HL-60/S4 treated with retinoic acid at 250 ng/mL for 4 days and 3 days (cell line): ENCODE measurements around the gene KRT81.
"Not testable (repeated sequence)": the region's sequence is repeated elsewhere in the genome, so short reads cannot be mapped to it uniquely, and the experiment has no call there.

ENCODE experiments used
- in situ Hi-C: fragments of 300-500 bp; cut with MboI; formaldehyde crosslinking; loops from 2 replicates; pipeline ENCODE4 v1.7.0; 2022; ENCODE audit warnings: low sequenced_read_pairs

The KRT81 gene

DNA sequence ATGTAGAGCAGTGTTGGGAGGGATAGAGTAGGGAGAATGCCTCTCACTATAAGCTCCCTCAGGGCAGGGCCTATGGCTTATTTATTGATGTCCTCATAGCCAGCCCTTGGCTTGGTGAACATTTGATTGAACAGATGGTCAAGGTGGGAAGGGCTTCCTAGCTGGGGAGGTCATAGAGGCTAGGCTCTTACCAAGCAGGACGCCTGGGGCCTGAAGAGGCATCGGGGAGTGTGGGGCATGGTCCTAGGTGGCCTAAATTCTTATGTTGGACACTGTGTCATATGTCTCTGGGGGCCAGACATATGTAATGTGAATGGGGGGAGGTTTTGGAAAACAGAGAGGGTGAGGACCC, 34.8 kb downstream of the KRT81 start:
- in situ Hi-C loops, result no loop called here

DNA sequence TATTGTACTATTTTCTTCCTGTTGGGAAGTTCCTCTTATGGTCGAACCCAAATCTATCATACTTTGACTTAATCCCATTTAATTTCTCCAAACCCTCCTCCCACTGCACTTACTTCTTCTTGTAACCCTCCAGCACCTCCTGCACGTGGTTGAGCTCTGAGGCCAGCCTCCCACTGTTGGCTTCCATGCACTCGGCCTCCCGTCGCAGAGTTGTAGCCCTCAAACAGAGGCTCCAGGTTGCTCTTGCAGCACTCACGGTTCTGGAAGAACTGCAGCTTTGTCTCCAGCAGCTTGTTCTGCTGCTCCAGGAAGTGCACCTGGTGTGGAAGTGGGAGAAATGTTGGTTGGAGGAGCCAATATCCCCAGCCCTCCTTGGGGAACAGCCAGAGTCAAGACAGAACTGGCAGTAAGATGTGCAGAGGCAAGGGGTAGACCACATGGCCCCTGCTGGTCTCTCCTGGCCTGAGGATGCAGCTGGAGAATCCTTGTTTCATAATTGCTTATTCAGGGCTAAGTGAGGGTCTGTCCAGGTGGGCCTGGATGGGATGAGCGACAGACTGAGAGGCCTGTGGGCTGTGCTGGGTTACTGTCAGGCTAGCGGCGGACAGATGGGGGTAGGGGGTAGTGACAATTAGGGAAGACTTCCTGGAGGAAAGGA, 35.3 kb downstream of the KRT81 start:
- in situ Hi-C loops, result no loop called here

DNA sequence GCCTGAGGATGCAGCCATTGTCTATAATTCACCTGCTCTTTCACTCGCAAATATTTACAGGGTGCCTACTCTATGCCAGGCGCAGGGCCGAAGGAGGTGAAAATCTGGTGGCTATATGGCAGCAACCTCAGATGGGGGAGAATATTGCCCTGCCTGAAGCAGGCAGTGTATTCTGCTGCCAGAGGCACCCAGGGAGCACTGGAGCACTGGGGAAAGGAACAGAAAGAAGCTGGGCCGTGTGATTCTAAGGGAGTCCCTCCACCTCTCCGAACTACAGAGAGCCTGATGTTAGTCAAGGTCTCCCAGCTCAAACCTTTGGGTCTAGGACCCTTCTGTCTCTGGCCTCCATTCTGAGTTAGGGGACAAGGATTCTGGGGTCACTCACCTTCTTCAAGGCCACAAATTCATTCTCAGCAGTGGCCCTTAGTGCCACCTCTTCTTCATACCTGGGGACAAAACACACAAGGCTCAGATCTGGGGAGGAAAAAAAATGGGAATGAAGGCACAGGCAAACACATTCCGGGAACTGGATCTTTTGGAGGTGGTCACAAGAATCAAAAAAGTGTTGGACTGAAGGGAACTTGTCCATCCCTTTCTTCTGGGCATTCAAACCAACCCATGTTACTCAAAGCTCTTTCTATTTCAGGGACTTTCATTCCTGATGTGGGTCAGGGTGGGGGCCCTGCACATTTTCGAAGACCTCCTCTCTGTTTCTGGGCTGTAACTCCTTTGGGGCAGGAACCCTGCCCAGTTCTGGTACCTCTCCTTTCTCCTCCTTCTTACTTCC, 36.2 kb downstream of the KRT81 start:
- in situ Hi-C loops, result no loop called here

DNA sequence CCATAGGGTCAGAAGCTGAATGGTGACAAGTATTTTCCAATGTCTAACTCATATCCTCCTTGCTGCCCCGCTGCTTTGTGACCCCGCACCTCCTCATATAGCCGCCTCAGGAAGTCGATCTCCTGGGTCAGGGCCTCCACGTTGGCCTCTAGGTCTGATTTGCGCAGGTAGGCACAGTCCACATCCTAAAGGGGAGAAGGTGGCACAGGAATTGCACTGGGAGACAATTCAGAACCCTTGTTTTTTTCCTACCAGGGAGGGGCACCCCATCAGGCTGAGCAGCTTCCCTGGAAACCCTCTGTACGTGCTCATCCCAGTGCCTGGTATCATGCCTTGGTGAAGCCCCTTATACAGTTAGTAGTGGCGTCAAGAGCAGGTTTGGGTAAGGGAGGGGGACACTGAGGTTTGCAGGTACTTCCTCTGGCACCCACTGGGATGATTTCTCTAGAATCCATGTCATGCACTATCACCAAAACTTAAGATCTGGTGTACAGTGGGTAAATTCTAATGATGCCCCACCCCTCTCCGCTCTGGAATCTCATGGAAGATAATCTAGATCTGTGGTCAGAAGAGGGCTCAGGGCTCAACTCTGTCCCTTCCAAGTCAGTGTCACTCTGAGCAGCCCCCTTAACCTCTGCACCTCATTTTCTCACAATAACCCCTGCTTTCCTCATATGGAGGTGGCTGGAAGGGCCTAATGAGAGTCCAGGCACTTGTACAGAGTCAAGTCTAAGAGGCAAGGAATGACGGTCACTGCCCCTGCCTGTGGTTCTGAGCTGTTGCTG, 37.0 kb downstream of the KRT81 start:
- in situ Hi-C loops, result no loop called here

DNA sequence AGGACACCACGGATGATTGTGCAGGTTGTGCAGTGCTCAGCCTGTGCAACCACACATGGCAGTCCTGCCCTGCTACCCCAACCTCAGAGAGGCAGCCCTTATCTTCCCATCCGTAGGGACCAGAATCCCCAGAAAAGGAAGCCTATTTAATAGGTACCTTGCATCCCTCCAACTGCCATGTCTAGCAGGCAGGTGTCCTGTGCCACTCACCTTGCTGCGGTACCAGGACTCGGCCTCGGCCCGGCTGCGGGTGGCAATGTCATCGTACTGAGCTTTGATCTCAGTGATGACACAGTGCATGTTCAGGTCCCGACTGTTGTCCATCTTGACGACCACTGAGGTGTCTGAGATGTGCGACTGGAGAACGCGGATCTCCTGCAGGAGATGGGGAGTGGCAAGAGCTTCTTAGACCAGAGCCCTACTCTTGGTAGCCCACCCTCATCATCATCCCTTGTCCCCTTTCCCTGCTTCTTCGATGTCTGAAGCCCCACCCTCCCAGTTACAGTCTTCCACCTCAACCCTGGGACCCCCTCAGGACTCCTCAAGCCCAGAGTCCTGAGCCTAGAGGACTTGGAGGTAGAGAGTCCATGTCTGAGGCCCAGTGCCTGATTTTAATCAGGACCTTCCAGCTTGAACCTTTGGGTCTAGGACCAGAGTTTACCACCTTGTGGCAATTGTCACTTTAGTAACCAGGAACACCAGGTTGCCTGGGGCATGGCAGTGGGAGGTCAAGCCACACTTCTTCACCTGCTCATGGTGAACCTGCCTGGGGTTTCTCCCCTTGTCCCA, 37.7 kb downstream of the KRT81 start:
- in situ Hi-C loops, result no loop called here

DNA sequence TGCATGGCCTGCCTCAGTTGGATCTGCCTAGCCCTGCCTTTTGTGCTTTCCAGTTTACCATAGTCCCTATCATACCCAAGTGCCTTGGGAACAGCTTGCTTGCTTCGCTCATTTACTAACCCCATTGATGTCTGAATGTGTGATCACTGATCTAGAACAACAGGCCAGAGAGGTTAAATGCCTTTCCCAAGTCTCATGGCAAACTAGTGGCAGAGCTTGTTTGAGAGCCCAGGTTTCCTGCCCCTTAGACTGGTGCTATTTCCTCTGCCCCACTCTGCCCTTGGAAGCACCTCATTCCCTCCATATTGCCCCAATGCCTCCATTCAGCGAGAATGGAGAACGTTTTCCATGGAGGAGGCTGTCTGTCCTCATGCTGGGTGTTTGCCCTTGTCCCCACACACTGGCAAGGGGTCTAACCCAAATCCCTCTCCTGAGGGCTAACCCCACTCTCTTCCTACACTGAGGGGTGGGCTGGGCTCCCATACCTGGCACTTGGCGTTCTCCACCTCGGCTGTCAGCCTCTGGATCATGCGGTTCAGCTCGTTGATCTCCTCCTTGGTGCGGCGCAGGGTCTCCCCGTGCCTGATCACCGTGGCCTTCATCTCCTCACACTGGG, 38.5 kb downstream of the KRT81 start:
- in situ Hi-C loops, result no loop called here

DNA sequence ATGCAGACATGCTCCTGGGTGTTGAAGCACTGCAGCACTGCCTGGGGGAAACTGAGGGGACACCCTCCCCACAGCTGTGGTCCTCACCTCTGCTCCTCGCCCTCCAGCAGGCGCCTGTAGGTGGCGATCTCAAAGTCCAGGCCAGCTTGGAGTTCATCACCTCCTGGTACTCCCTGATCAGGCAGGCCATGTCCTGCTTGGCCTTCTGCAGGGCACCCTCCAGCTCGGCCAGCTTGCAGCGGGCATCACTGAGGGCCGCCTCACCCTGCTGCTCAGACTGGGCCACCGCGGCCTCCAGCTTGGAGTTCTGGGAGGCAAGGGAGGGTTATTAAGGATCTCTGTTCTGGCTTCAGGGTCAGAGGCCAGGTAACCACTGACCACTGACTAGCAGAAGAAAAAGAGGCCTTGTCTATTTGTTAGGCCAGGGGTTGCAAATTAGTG, 39.1 kb downstream of the KRT81 start:
- in situ Hi-C loops, result not testable (repeated sequence)

DNA sequence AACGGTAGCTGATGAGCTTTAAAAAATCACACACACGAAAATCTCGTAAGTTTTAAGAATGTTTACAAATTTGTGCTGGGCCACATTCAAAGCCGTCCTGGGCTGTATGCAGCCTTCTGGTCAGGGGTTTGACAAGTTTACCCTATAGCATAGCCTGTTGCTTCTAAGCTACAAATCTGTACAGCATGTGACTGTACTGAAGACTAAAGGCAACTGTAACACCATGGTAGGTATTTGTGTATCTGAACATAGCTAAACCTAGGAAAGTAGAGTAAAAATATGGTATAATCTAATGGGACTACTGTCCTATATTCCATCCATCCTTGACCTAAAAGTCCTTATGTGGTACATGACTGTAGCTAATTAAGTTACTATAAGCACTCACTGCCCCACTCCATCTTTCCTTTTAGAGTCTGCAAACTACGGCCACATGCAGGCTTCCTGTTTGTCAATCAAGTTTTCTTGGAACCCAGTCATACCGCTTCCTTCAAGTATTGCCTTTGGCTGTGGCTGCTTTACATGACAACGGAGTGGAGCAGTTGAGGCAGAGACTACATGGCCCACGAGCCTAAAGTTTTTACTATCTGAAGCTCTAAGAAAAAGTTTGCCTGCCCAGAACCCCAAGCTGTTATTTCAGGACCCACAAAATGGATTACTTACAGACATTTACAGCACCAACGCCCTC, 39.8 kb downstream of the KRT81 start:
- in situ Hi-C loops, result no loop called here

DNA sequence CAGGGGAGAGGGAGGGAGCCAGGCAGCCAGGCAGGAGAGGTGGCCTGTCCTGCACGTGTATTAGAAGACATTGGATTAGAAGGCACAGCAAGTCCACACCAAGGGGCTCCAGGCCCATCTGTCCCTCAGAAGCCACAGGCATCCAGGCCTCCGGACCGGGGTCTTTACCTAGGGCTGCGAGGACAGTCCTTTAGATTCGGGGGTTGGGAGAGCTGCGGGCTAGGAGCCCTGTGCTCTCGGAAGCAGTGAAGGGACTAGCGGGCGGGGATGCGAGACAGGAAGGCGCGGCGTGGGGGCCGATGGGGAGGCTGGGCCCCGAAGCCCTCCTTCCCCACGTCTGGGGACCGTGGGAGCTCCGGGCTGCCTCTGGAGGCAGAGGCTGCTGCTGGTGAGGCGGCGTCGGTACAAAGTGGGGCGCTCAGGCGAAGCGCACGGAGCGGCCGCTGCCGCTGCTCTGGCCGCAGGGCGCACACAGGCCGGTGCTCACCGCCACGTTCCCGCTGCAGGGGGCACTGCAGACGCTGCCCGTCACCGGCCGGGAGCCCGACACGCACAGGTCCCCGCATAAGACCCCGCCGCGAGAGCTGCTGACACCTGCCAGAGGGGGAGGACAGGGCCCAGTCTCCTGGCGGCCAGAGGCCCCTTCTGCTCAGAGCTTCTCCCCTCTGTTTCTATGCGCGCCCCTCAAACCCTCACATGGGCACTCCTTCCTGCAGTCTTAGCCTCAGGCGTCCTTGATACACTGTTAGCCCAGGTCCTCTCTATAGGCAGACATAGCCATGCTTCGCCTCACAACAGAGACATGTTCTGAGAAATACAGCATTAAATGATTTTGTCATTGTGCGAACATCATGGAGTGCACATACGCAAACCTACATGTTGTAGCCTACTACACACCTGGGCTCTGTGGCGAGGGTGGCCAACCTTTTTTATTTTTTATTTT, 41.0 kb downstream of the KRT81 start:
- in situ Hi-C loops, result no loop called here

DNA sequence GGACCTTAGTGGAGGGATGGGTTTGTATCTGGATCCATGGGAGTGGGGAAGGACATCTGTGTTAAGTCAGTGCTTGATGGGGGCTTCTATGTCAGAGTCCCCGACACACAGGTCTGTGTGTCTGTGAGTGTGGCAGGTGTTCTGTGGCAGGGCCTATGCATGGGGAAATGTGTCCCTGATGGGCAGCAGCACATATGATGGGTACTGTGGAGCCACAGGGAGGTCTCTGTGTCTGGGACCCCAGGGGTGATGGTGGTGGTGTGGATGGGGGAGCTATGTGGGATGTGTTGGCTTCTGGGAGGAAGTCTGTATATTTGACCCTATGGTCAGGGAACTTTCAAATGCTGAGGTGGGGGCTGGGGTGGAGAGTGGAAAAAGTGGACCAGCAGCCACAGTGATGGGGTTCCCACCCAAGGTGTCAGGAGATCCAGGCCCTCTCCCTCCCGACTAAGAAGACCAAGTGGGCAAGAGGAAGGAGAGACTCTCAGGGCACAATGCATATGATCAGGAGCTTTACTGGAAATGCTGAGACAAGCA, 41.8 kb downstream of the KRT81 start:
- in situ Hi-C loops, result no loop called here

DNA sequence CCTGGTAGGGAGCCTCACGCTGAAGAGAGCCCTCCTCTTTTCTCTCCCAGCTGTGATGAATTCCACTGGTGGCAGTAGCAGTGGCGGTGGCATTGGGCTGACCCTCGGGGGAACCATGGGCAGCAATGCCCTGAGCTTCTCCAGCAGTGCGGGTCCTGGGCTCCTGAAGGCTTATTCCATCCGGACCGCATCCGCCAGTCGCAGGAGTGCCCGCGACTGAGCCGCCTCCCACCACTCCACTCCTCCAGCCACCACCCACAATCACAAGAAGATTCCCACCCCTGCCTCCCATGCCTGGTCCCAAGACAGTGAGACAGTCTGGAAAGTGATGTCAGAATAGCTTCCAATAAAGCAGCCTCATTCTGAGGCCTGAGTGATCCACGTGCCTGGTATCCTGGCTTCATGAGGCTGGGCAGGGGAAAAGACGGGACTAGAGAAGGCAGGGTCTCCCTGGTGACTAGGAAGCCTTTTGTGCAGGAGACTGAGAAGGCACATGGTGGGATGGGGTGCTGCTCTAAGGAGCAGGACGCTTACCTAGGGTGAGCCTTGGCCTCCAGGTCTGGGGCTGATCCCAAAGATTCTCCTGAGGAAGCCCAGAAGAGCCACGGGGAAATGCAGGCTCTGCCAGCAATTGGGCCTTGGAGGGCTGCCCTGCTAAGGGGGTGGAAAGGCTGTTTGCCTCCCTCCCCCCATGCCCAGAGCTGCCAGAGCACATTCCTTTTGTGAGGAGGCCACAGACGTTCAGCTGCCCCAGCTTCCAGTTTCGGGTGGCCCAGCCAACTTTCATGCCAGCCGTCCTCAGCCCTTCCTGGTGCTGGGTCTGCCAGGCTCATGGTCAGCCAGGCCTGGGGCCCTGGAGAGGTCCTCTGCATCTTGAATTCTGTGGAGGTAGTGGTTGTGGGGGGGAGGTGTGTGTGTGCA, 42.5 kb downstream of the KRT81 start:
- in situ Hi-C loops, result no loop called here

DNA sequence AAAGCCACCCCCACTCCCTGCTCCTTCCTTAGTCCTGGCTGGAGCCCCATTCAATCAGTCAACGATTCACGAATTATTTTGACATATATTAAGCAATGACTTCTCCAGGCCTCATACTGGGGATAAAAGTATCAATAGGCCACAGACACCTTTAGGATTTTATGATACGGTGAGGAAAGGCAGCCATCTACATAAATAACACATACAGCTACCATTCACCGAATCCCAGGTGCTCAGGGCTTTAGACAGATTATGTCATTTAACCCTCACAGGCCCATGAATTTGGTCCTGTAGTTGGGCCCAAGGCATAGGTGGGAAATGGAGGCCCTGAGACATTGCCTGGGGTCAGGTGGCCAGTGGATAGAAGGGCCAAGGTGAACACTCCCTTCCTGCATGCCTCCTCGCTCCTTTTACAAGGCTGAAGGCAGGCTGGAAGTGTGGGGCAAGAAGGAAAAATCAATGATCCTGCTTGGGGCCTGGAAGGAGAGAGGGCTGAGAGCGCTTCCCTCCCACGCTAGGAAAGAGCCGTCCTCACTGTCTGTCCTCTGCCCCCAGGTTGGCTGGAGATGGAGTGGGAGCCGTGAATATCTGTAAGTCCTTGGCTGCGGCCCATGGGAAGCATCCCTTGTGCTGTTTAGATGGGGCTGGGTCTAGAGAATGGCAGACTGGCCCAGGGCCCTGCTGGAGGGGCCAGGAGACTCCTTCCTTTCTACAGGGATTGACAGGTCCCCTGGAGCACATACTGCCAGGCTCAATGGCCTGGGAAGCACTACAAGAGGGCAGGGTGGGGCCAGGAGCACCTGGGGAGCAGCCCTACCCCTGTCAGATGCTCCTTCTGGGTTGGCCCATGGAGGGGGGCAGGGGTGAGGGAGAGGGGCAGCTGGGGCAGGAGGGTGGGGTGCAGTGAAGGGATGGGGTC, 43.5 kb downstream of the KRT81 start:
- in situ Hi-C loops, result no loop called here

DNA sequence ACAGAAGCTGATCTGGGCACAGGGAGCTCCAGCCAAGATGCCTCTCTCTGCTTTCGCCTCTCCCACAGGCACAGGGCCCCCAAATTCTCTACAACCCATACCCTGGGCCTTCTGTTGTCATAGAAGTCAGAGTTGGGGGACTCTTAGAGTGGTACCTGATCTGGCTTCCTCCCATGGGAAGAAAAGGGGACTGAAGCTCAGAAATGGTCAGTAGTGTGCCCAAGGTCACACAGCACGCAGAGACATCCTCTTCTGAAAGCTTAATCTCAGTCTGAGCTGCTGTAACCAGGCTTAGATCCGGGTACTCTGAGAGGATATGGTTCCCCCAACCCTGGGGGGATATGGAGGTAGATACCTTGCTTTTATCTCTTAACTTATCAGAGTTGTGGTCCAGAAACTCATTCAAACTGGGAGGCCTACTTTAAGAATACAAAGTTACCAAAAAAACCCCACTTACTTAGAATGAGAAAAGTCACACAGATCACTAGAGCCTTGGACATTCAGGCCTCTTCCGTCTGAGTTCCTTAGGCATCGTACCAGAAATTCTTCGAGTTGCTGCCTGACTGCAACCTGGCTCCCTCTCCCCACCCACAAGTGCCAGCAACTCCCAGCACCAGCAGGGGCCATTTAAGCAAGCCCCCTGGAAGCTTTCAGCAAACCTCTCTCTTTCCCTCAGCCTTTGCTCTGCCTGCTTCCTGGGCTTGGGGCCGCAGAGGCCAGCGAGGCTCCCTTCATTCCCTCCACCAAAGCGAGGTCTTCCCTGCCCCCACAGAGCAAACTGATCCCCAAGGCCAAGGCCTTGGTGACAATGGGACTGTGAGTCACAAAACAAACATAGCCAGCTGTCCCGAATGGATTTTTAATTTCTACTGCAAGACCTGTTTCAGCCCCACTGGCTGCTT, 44.4 kb downstream of the KRT81 start:
- in situ Hi-C loops, result no loop called here

DNA sequence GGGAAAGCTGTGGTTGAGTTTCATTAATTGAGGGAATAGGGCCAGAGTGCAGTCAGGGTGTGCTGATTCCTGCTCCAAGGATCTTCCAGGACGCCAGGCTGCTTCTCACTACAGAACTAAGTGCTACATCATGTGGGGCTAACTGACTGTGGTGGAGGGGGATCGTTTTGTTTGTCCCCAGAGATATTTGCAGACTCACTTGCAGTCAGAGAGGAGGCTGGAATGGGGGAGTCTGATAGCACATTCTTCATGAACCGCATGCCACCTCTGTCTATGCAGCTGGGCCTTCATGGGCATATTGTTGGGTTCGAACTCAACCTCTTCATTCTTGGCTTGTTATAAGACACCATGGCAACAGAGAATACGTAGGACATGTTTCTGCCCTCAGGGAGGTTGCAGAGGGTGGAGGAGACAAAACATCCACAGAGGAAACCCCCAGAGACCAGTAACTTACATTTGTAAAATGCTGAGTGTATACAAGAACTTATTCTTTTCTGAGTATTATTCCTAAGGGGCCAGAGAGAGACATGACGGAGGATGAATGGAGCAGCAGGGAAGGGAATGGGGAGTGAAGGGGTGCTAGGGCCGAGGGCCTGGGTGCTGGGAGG, 45.3 kb downstream of the KRT81 start:
- in situ Hi-C loops, result no loop called here

DNA sequence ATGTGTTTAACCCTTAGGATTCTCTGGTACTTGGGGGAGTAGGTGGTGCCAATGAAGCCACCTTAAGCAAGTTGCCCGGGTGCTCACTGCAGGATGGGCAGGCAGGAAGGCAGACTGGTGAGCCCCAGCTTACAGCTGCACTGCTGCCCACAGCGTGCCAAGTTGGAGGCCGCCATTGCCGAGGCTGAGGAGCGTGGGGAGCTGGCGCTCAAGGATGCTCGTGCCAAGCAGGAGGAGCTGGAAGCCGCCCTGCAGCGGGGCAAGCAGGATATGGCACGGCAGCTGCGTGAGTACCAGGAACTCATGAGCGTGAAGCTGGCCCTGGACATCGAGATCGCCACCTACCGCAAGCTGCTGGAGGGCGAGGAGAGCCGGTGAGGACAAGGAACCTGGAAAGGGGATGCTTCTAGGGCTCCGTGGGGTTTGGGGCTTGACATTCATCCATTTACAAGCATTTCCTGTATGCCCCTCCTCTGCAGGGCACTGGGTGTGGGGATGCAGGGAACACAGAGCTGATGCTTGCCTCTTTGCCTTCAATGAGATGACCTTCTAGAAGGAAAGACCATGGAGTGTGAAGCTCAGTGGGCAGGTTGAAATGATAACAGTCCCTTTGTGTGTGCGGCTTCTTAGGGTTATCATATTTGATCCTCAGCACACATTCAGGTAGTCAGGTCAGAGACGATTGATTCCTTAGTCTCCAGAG, 45.9 kb downstream of the KRT81 start:
- in situ Hi-C loops, result no loop called here
